ENCODE results near the gene KLHL7. TPM values are rescaled to one million over a fixed set of nuclear protein-coding genes. Genes with fewer than 3 reads are reported as not detected.
A peak's percentile ranks its signal among the peaks of the same experiment; 100 is the strongest.
"Not testable (repeated sequence)": the region's sequence is repeated elsewhere in the genome, so short reads cannot be mapped to it uniquely, and the experiment has no call there.

KLHL7 gene
- total RNA-seq, 1 experiment from 2014 or later = 68.8 TPM

GRCh38 chr7:23181684-23182553, 76.3 kb downstream of the KLHL7 start, which contains the start of gene NUP42:
NUP42 (plus strand) TSS chr7:23182048; CDS start chr7:23182086, 38 bp downstream.
- peak; percentile 100 for DNase-seq (ENCODE audit: low read depth)

GRCh38 chr7:23183279-23184012, 77.9 kb downstream of the KLHL7 start:
- DNase-seq (ENCODE audit: low read depth) = no peak

GRCh38 chr7:23184291-23184690, 78.7 kb downstream of the KLHL7 start:
- DNase-seq (ENCODE audit: low read depth) = no peak

- peak; percentile 76 for DNase-seq (ENCODE audit: low read depth)
Measured at GRCh38 chr7:23184709-23185359, 79.2 kb downstream of the KLHL7 start.

GRCh38 chr7:23185980-23186379, 80.4 kb downstream of the KLHL7 start:
- no peak for DNase-seq (ENCODE audit: low read depth)

- no peak for DNase-seq (ENCODE audit: low read depth)
Measured at GRCh38 chr7:23191022-23191421, 85.4 kb downstream of the KLHL7 start.

GRCh38 chr7:23193650-23194227, 88.2 kb downstream of the KLHL7 start:
- DNase-seq (ENCODE audit: low read depth) = not testable (repeated sequence)

- DNase-seq (ENCODE audit: low read depth) = no peak
Measured at GRCh38 chr7:23196306-23196705, 90.7 kb downstream of the KLHL7 start.

- DNase-seq (ENCODE audit: low read depth) = not testable (repeated sequence)
Measured at GRCh38 chr7:23197745-23198144, 92.2 kb downstream of the KLHL7 start.

GRCh38 chr7:23200331-23200730, 94.7 kb downstream of the KLHL7 start:
- no peak for DNase-seq (ENCODE audit: low read depth)

GRCh38 chr7:23204241-23204640, 98.7 kb downstream of the KLHL7 start:
- no peak for DNase-seq (ENCODE audit: low read depth)

- DNase-seq (ENCODE audit: low read depth) = no peak
Measured at GRCh38 chr7:23205577-23205908, 100.0 kb downstream of the KLHL7 start.

GRCh38 chr7:23205909-23206767, 100.6 kb downstream of the KLHL7 start:
- no peak for DNase-seq (ENCODE audit: low read depth)

- no peak for DNase-seq (ENCODE audit: low read depth)
Measured at GRCh38 chr7:23207021-23207420, 101.4 kb downstream of the KLHL7 start.

GRCh38 chr7:23207884-23208283, 102.3 kb downstream of the KLHL7 start:
- DNase-seq (ENCODE audit: low read depth) = no peak

GRCh38 chr7:23208316-23208715, 102.7 kb downstream of the KLHL7 start:
- DNase-seq (ENCODE audit: low read depth) = no peak

- DNase-seq (ENCODE audit: low read depth) = no peak
Measured at GRCh38 chr7:23210506-23210905, 104.9 kb downstream of the KLHL7 start.

GRCh38 chr7:23211589-23211988, 106.0 kb downstream of the KLHL7 start:
- no peak for DNase-seq (ENCODE audit: low read depth)

- DNase-seq (ENCODE audit: low read depth) = no peak
Measured at GRCh38 chr7:23212395-23212794, 106.8 kb downstream of the KLHL7 start.

- no peak for DNase-seq (ENCODE audit: low read depth)
Measured at GRCh38 chr7:23212841-23213240, 107.3 kb downstream of the KLHL7 start.

GRCh38 chr7:23213755-23214154, 108.2 kb downstream of the KLHL7 start:
- no peak for DNase-seq (ENCODE audit: low read depth)
